ENCODE measurements around the gene POU2F1. TPM values are rescaled to one million over a fixed set of nuclear protein-coding genes. Genes with fewer than 3 reads are reported as not detected.

Gene POU2F1
- total and polyA plus RNA-seq, 5 donors from 2014 or later = 5.2 to 35.3 (median 10.0) TPM

DNA sequence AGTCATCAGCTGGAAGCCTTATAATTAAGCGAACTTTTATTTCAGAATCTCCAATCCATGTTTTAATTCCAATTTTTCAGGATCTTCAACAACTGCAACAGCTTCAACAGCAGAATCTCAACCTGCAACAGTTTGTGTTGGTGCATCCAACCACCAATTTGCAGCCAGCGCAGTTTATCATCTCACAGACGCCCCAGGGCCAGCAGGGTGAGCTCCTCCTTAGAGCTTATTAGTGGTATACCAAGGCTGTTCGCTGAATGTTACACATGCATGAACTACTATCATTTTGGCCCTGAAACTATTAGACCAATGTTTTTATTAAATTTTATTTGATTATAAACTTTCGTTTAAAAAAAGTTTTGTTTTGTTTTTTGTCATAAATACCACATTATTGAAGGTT is 155.3 kb downstream of the POU2F1 start:
- ATAC-seq (ENCODE audit: low read depth in 2 of 2) = no peak

DNA sequence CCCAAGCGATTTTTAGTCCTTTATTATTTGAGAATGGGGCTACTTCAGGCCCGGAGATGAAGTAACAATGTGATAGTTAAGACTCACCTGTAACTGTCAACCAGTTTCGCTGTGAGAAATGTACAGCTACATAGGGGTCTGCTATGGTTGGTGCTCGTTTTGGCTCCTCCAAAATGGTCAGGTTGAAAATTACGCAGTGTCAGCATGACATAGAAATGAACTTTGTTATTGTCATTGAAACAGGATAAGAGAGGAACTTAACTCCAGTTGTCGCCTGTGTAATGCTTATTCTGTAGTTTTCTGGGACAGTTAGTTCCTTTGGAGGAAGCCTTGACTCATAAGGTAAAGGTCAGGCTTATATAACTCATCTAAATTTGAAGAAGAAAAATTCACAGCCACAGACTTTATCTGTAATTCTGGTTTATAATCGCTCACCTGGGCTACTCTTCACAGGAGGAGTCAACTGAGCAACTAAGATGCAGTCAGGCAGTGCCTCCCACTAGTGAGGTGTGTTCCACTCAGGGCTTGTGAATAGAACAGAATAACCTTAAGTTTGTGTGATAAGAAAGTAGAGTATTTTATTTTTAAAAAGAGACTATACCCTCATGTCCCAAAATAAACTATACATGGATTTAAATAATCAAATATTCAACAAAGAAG is 166.7 kb downstream of the POU2F1 start:
- Mint-ChIP-seq H3K4me1 (peaks cover 0 to 10% (median 0%) of the 10 kb centered on the region in 4 donors), H3K36me3 (peaks cover 30% of the 10 kb centered on the region), H3K4me3 (no peak overlapping the region), H3K27ac (no peak overlapping the region), H3K9me3 (no peaks in the 10 kb centered on the region), H3K27me3 (no peaks in the 10 kb centered on the region)
- no peak for ATAC-seq (ENCODE audit: low read depth in 2 of 2)
- H3K4me3 ChIP-seq (ENCODE audit: low read depth, low read length) = no peak overlapping the region
- H3K36me3 ChIP-seq (ENCODE audit: control insufficient read depth, insufficient read depth, low read length) = peaks cover 32% of the 10 kb centered on the region
- no peaks in the 10 kb centered on the region for H3K9me3 ChIP-seq (ENCODE audit: control insufficient read depth in 2 of 2, low read length in 2 of 2)
- DNase-seq = no peak
- H3K4me1 ChIP-seq (ENCODE audit: control insufficient read depth, insufficient read depth, low read length, poor library complexity, severe bottlenecking) = no peaks in the 10 kb centered on the region
- no peak overlapping the region for H3K27ac ChIP-seq (ENCODE audit: insufficient read depth, low read length, poor library complexity, severe bottlenecking)
- H3K27me3 ChIP-seq (ENCODE audit: control insufficient read depth, insufficient read depth, low read length) = no peaks in the 10 kb centered on the region

More for the DNA sequence above, 155.3 kb downstream of the POU2F1 start:
- H3K9me3 Mint-ChIP-seq = no peaks in the 10 kb centered on the region
- DNase-seq = no peak
- peaks cover 43% of the 10 kb centered on the region for H3K36me3 Mint-ChIP-seq
- H3K4me1 ChIP-seq (ENCODE audit: control insufficient read depth, insufficient read depth, low read length, poor library complexity, severe bottlenecking) = no peaks in the 10 kb centered on the region
- H3K27me3 Mint-ChIP-seq = no peaks in the 10 kb centered on the region
- no peak overlapping the region for H3K27ac Mint-ChIP-seq
- peaks cover 14% of the 10 kb centered on the region for H3K36me3 ChIP-seq (ENCODE audit: control insufficient read depth, insufficient read depth, low read length)
- H3K27ac ChIP-seq (ENCODE audit: insufficient read depth, low read length, poor library complexity, severe bottlenecking) = no peak overlapping the region
- no peak overlapping the region for H3K4me3 Mint-ChIP-seq
- H3K4me3 ChIP-seq (ENCODE audit: low read depth, low read length) = no peak overlapping the region
- H3K4me1 Mint-ChIP-seq = peaks cover 0 to 8% (median 2%) of the 10 kb centered on the region in 4 donors
- H3K9me3 ChIP-seq (ENCODE audit: control insufficient read depth in 2 of 2, low read length in 2 of 2) = no peaks in the 10 kb centered on the region
- no peaks in the 10 kb centered on the region for H3K27me3 ChIP-seq (ENCODE audit: control insufficient read depth, insufficient read depth, low read length)

DNA sequence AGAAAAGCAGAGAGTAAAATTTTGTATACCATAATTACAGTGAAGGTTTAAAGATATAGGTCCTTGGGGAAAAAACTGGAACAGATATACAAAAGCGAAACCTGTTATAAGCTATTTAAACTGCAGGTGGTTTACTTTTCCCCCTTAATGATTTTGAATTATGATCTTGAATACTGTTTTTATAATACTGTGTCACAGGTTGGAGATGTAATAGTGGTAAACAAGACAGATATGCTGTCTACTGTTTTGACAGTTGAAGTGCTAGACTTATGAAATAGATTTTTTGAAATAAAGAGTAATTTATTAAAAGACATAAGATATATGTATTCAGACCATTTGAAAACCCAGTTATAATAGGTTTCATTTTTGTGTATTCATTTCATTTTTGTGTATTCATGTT is 168.3 kb downstream of the POU2F1 start:
- Mint-ChIP-seq H3K36me3 (peaks cover 26% of the 10 kb centered on the region), H3K9me3 (no peaks in the 10 kb centered on the region), H3K27ac (no peak overlapping the region), H3K4me3 (no peak overlapping the region), H3K4me1 (peaks cover 0 to 10% (median 0%) of the 10 kb centered on the region in 4 donors), H3K27me3 (no peaks in the 10 kb centered on the region)
- H3K4me1 ChIP-seq (ENCODE audit: control insufficient read depth, insufficient read depth, low read length, poor library complexity, severe bottlenecking) = no peaks in the 10 kb centered on the region
- H3K36me3 ChIP-seq (ENCODE audit: control insufficient read depth, insufficient read depth, low read length) = peaks cover 34% of the 10 kb centered on the region
- no peak overlapping the region for H3K27ac ChIP-seq (ENCODE audit: insufficient read depth, low read length, poor library complexity, severe bottlenecking)
- DNase-seq = no peak
- no peaks in the 10 kb centered on the region for H3K9me3 ChIP-seq (ENCODE audit: control insufficient read depth in 2 of 2, low read length in 2 of 2)
- no peak for ATAC-seq (ENCODE audit: low read depth in 2 of 2)
- H3K27me3 ChIP-seq (ENCODE audit: control insufficient read depth, insufficient read depth, low read length) = no peaks in the 10 kb centered on the region
- no peak overlapping the region for H3K4me3 ChIP-seq (ENCODE audit: low read depth, low read length)

DNA sequence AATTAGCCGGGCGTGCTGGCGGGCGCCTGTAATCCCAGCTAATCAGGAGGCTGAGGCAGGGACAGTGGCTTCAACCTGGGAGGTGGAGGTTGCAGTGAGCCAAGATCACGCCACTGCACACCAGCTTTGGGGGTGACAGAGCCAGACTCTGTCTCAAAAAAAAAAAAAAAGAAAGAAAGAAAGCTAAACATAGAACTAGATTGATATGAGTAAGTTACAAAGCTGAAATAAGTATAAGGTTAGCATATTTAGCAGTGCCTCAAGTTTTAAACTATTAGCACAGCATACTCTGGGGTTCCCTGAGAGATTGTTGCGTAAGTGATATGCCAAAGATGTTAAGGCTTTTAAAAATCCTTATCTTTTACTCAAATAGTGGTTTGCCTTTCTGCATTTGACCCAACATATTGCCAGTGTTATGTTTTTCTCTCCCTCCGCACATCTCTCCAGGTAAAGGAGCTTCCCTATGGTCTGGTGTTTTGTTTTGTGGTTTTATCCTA is 171.6 kb downstream of the POU2F1 start:
- Histone ChIP-seq H3K36me3 (ENCODE audit: control insufficient read depth, insufficient read depth, low read length) (peaks cover 34% of the 10 kb centered on the region), H3K4me3 (ENCODE audit: low read depth, low read length) (no peak overlapping the region), H3K27me3 (ENCODE audit: control insufficient read depth, insufficient read depth, low read length) (no peaks in the 10 kb centered on the region), H3K9me3 (ENCODE audit: control insufficient read depth in 2 of 2, low read length in 2 of 2) (no peaks in the 10 kb centered on the region), H3K4me1 (ENCODE audit: control insufficient read depth, insufficient read depth, low read length, poor library complexity, severe bottlenecking) (no peaks in the 10 kb centered on the region), H3K27ac (ENCODE audit: insufficient read depth, low read length, poor library complexity, severe bottlenecking) (no peak overlapping the region)
- peaks cover 14% of the 10 kb centered on the region for H3K36me3 Mint-ChIP-seq
- H3K27me3 Mint-ChIP-seq = no peaks in the 10 kb centered on the region
- ATAC-seq (ENCODE audit: low read depth in 2 of 2) (no peak), DNase-seq (no peak)
- peaks cover 0 to 4% (median 0%) of the 10 kb centered on the region in 4 donors for H3K4me1 Mint-ChIP-seq
- H3K4me3 Mint-ChIP-seq = no peak overlapping the region
- no peak overlapping the region for H3K27ac Mint-ChIP-seq
- no peaks in the 10 kb centered on the region for H3K9me3 Mint-ChIP-seq

DNA sequence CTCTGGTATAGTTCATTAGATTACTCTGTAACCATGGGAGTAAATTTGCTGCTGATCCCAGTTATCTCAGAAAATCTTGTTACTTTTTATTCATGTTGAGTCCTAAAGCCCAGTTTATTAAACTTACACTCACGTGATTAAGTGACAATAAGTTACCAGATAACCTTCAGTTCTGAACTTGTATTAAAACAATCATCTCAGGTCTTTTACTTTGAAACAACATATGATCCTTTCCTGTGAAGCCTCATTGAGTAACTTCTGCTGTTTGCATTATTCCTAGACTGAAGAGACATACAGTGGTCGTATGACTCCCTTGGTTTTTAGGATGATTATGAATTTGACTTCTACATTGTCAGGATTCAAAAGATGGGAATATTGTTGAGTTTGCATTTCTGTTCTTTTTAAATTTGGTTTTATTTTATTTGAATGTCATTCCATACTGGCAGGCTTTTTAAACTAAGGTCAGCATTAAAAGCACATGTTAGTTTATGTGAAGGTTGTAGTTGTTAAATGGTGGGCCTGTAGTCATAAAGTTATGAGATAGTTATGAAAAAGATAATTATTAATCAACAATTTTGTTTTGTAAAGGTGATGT is 179.8 kb downstream of the POU2F1 start:
- Histone ChIP-seq H3K4me1 (ENCODE audit: control insufficient read depth, insufficient read depth, low read length, poor library complexity, severe bottlenecking) (no peaks in the 10 kb centered on the region), H3K27ac (ENCODE audit: insufficient read depth, low read length, poor library complexity, severe bottlenecking) (no peak overlapping the region), H3K27me3 (ENCODE audit: control insufficient read depth, insufficient read depth, low read length) (no peaks in the 10 kb centered on the region), H3K9me3 (ENCODE audit: control insufficient read depth in 2 of 2, low read length in 2 of 2) (no peaks in the 10 kb centered on the region), H3K36me3 (ENCODE audit: control insufficient read depth, insufficient read depth, low read length) (peaks cover 49% of the 10 kb centered on the region), H3K4me3 (ENCODE audit: low read depth, low read length) (no peak overlapping the region)
- H3K4me1 Mint-ChIP-seq = peaks cover 5 to 11% (median 6%) of the 10 kb centered on the region in 4 donors
- H3K4me3 Mint-ChIP-seq = no peak overlapping the region
- H3K36me3 Mint-ChIP-seq = peaks cover 37% of the 10 kb centered on the region
- H3K9me3 Mint-ChIP-seq = peaks cover 0 to 4% (median 0%) of the 10 kb centered on the region in 7 donors
- no peaks in the 10 kb centered on the region for H3K27me3 Mint-ChIP-seq
- no peak overlapping the region for H3K27ac Mint-ChIP-seq
- no peak for ATAC-seq (ENCODE audit: low read depth in 2 of 2)
- no peak for DNase-seq

DNA sequence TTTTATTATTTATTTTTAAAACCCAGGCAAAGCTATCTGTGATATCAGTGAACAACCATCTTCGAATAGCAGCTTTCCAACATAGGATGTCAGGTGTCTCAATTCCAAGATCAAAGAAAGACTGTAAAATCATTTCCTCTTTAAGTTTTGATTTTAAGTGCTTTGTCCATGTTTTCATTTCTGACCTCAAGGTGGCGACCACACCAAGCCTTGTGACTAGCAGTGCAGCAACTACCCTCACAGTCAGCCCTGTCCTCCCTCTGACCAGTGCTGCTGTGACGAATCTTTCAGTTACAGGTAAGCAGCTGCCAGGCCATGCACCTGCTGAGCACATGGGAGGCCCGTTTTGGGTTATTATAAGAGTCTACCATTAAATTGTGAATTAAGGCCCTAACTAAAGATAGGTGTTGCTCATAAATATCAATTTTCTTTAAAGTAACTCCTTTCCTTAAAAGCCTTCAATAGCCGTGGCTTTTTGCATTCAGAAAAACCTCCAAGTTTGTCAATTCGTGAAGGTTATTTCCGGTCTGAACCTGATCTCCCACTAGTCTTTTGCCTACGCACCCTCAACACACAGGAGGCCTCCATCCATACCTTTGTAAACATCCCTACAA is 180.7 kb downstream of the POU2F1 start:
- no peaks in the 10 kb centered on the region for H3K9me3 ChIP-seq (ENCODE audit: control insufficient read depth in 2 of 2, low read length in 2 of 2)
- DNase-seq (peak; percentile 34 to 76 (median 56)), ATAC-seq (ENCODE audit: low read depth in 2 of 2) (peak; percentile 65 to 74)
- Mint-ChIP-seq H3K36me3 (peaks cover 40% of the 10 kb centered on the region), H3K4me1 (peaks cover 5 to 11% (median 6%) of the 10 kb centered on the region in 4 donors), H3K27ac (no peak overlapping the region), H3K27me3 (no peaks in the 10 kb centered on the region), H3K4me3 (no peak overlapping the region), H3K9me3 (peaks cover 0 to 4% (median 0%) of the 10 kb centered on the region in 7 donors)
- H3K4me1 ChIP-seq (ENCODE audit: control insufficient read depth, insufficient read depth, low read length, poor library complexity, severe bottlenecking) = no peaks in the 10 kb centered on the region
- H3K36me3 ChIP-seq (ENCODE audit: control insufficient read depth, insufficient read depth, low read length) = peaks cover 44% of the 10 kb centered on the region
- no peak overlapping the region for H3K27ac ChIP-seq (ENCODE audit: insufficient read depth, low read length, poor library complexity, severe bottlenecking)
- no peaks in the 10 kb centered on the region for H3K27me3 ChIP-seq (ENCODE audit: control insufficient read depth, insufficient read depth, low read length)
- H3K4me3 ChIP-seq (ENCODE audit: low read depth, low read length) = no peak overlapping the region

DNA sequence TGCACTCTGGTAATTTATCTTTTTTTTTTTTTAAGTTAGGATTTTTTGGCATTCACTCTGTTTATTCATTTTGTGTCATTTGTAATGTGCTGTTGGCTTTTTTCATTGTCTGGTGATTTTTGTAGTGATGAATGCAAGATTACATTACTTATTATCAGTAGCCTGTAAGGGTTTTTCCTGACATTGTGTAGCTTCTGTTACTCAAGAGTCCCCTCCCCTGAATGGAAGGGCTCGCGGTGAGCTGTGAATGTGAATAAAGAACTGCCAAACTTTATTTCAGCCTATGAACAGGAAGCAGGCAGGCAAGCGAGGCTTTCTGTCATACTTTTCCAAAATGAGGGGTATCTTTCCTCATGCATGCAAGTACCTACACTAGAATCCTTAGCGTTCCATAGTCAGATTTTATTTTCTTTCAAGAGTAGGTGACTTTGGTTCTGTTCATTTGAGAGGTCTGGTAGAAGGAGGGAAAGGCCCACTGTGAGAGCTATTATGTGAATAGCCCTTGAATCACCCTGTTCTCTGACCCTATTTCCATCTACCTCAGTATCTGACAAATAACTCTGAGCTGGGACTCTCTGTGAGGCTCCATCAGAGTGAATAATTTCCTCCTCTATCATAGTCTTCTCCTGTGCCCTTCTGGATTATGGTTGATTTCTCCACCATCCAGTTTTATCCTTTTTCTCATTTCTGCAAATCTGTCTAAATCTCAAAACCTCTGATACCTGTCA is 183.6 kb downstream of the POU2F1 start:
- peaks cover 5 to 11% (median 6%) of the 10 kb centered on the region in 4 donors for H3K4me1 Mint-ChIP-seq
- H3K9me3 Mint-ChIP-seq = peaks cover 0 to 4% (median 0%) of the 10 kb centered on the region in 7 donors
- Histone ChIP-seq H3K27me3 (ENCODE audit: control insufficient read depth, insufficient read depth, low read length) (no peaks in the 10 kb centered on the region), H3K27ac (ENCODE audit: insufficient read depth, low read length, poor library complexity, severe bottlenecking) (no peak overlapping the region), H3K4me3 (ENCODE audit: low read depth, low read length) (no peak overlapping the region), H3K36me3 (ENCODE audit: control insufficient read depth, insufficient read depth, low read length) (peaks cover 25% of the 10 kb centered on the region), H3K9me3 (ENCODE audit: control insufficient read depth in 2 of 2, low read length in 2 of 2) (no peaks in the 10 kb centered on the region), H3K4me1 (ENCODE audit: control insufficient read depth, insufficient read depth, low read length, poor library complexity, severe bottlenecking) (no peaks in the 10 kb centered on the region)
- peak overlapping the region in 1 of 4 donors; percentile 63 for H3K4me3 Mint-ChIP-seq
- peaks cover 40% of the 10 kb centered on the region for H3K36me3 Mint-ChIP-seq
- DNase-seq (no peak), ATAC-seq (ENCODE audit: low read depth in 2 of 2) (no peak)
- peak overlapping the region in 1 of 3 donors; percentile 50 for H3K27ac Mint-ChIP-seq
- no peaks in the 10 kb centered on the region for H3K27me3 Mint-ChIP-seq

Measured in CD4-positive, CD25-positive, alpha-beta regulatory T cell (primary cell).